Ishikawa (cell line): ENCODE data around the gene SPACDR.

Source experiments
- CEBPB ChIP-seq: IDR thresholded peaks from 2 replicates; pipeline ENCODE4 v1.6.1; 2012
- EP300 ChIP-seq: IDR thresholded peaks from 2 replicates; pipeline ENCODE4 v1.6.1; 2012; ENCODE audit warnings: borderline replicate concordance
- MAX ChIP-seq: IDR thresholded peaks from 2 replicates; pipeline ENCODE4 v1.6.1; 2012
- NFIC ChIP-seq: IDR thresholded peaks from 2 replicates; pipeline ENCODE4 v1.6.1; 2012
- RAD21 ChIP-seq: IDR thresholded peaks from 2 replicates; pipeline ENCODE4 v1.6.1; 2012; ENCODE audit warnings: low read depth
- YY1 ChIP-seq: IDR thresholded peaks from 2 replicates; pipeline ENCODE4 v1.6.1; 2012; ENCODE audit warnings: low read depth
- ZBTB7A ChIP-seq: IDR thresholded peaks from 2 replicates; pipeline ENCODE4 v1.6.1; 2012; ENCODE audit warnings: low read depth

- TF ChIP-seq CEBPB, result no peak
- TF ChIP-seq EP300, result no peak
- TF ChIP-seq YY1, result no peak
- TF ChIP-seq RAD21, result no peak
- no peak for TF ChIP-seq NFIC
- TF ChIP-seq MAX, result no peak
- no peak for TF ChIP-seq ZBTB7A
Observed at GRCh38 chr7:100430493-100431285, 33.4 kb downstream of the SPACDR start.
